ENCODE results near the gene SLC25A36.

DNA sequence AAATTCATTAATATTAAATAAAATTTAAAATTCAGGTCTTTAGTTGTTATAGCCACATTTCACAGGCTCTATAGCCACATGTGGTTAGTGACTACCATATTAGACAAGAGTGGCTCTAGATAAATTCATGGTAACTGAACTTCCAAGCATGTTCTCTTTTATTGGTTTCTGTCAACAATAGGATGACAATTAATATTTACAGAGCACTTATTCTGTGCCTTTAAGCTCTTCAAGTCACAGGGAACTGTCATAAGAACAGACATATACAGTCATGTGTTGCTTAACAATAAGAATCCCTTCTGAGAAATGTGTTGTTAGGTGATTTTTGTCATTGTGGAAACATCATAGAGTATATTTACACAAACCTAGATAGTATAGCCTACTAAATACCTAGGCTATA lies 38.8 kb upstream of the SLC25A36 start:
- TF ChIP-seq, protein P1, sequence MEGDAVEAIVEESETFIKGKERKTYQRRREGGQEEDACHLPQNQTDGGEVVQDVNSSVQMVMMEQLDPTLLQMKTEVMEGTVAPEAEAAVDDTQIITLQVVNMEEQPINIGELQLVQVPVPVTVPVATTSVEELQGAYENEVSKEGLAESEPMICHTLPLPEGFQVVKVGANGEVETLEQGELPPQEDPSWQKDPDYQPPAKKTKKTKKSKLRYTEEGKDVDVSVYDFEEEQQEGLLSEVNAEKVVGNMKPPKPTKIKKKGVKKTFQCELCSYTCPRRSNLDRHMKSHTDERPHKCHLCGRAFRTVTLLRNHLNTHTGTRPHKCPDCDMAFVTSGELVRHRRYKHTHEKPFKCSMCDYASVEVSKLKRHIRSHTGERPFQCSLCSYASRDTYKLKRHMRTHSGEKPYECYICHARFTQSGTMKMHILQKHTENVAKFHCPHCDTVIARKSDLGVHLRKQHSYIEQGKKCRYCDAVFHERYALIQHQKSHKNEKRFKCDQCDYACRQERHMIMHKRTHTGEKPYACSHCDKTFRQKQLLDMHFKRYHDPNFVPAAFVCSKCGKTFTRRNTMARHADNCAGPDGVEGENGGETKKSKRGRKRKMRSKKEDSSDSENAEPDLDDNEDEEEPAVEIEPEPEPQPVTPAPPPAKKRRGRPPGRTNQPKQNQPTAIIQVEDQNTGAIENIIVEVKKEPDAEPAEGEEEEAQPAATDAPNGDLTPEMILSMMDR (IDR thresholded peaks at IDR 0.05; ENCODE audit: low read length): no peak
- TF ChIP-seq EZH2 (IDR thresholded peaks at IDR 0.05; ENCODE audit: borderline replicate concordance, low read length): no peak

Measured in OCI-LY1 (cell line).